T-helper 2 cell treated with Interferon-gamma antibody and Interleukin-4, amounts not matched to agents 5 μg/mL and 100 μg/mL, for 36 hours (primary cell): ENCODE measurements around the gene ZNF841.
A peak's percentile ranks its signal among the peaks of the same experiment; 100 is the strongest.
"Not testable (repeated sequence)": the region's sequence is repeated elsewhere in the genome, so short reads cannot be mapped to it uniquely, and the experiment has no call there.

ENCODE experiments used
- DNase-seq: peaks from one replicate; pipeline ENCODE4 v3.0.0; 2021; ENCODE audit warnings: low spot score
- H3K27ac Mint-ChIP-seq: one replicate; pipeline ENCODE4 v1.8.0; 2021; ENCODE audit warnings: mild to moderate bottlenecking, mixed read lengths
- H3K27me3 Mint-ChIP-seq: one replicate; pipeline ENCODE4 v1.8.0; 2021; ENCODE audit warnings: low read depth, mixed read lengths
- H3K36me3 Mint-ChIP-seq: one replicate; pipeline ENCODE4 v1.8.0; 2021; ENCODE audit warnings: low read depth, mixed read lengths
- H3K4me1 Mint-ChIP-seq: one replicate; pipeline ENCODE4 v1.8.0; 2021; ENCODE audit warnings: low read depth, mixed read lengths
- H3K4me3 Mint-ChIP-seq: one replicate; pipeline ENCODE4 v1.8.0; 2022; ENCODE audit warnings: mild to moderate bottlenecking, moderate library complexity, mixed read lengths
- H3K9me3 Mint-ChIP-seq: one replicate; pipeline ENCODE4 v1.8.0; 2021; ENCODE audit warnings: mixed read lengths

Gene ZNF841

GRCh38 chr19:52101866-52102562 is 6.4 kb upstream of the ZNF841 start:
- H3K27ac Mint-ChIP-seq = no peak overlapping the region
- H3K9me3 Mint-ChIP-seq = peaks cover 44% of the 10 kb centered on the region
- no peaks in the 10 kb centered on the region for H3K4me1 Mint-ChIP-seq
- no peak overlapping the region for H3K4me3 Mint-ChIP-seq
- H3K27me3 Mint-ChIP-seq = no peaks in the 10 kb centered on the region
- H3K36me3 Mint-ChIP-seq = no peaks in the 10 kb centered on the region
- DNase-seq = no peak

GRCh38 chr19:52099497-52100138 is 4.1 kb upstream of the ZNF841 start:
- peaks cover 3% of the 10 kb centered on the region for H3K4me1 Mint-ChIP-seq
- H3K9me3 Mint-ChIP-seq = peaks cover 53% of the 10 kb centered on the region
- H3K36me3 Mint-ChIP-seq = peaks cover 10% of the 10 kb centered on the region
- H3K27me3 Mint-ChIP-seq = no peaks in the 10 kb centered on the region
- no peak overlapping the region for H3K27ac Mint-ChIP-seq
- no peak overlapping the region for H3K4me3 Mint-ChIP-seq
- no peak for DNase-seq

- Mint-ChIP-seq H3K4me3 (peak overlapping the region; percentile 89), H3K9me3 (peaks cover 76% of the 10 kb centered on the region), H3K36me3 (peaks cover 40% of the 10 kb centered on the region), H3K4me1 (peaks cover 15% of the 10 kb centered on the region)
- H3K27me3 Mint-ChIP-seq, DNase-seq, H3K27ac Mint-ChIP-seq: not testable (repeated sequence)
Measured at GRCh38 chr19:52096416-52096815, 851 bp upstream of the ZNF841 start.

- peak overlapping the region; percentile 89 for H3K27ac Mint-ChIP-seq
- no peak for DNase-seq
- no peaks in the 10 kb centered on the region for H3K27me3 Mint-ChIP-seq
- H3K4me1 Mint-ChIP-seq = peaks cover 15% of the 10 kb centered on the region
- H3K4me3 Mint-ChIP-seq = peak overlapping the region; percentile 89
- H3K9me3 Mint-ChIP-seq = peaks cover 84% of the 10 kb centered on the region
- peaks cover 57% of the 10 kb centered on the region for H3K36me3 Mint-ChIP-seq
Measured at GRCh38 chr19:52094526-52095130, 937 bp downstream of the ZNF841 start.

- Mint-ChIP-seq H3K9me3 (peaks cover 84% of the 10 kb centered on the region), H3K27me3 (no peaks in the 10 kb centered on the region), H3K4me3 (no peak overlapping the region), H3K36me3 (peaks cover 94% of the 10 kb centered on the region), H3K27ac (no peak overlapping the region), H3K4me1 (no peaks in the 10 kb centered on the region)
- DNase-seq = no peak
Measured at GRCh38 chr19:52086481-52086880, 9.1 kb downstream of the ZNF841 start.

GRCh38 chr19:52070496-52070895 is 25.1 kb downstream of the ZNF841 start:
- Mint-ChIP-seq H3K9me3 (peaks cover 78% of the 10 kb centered on the region), H3K36me3 (peaks cover 91% of the 10 kb centered on the region), H3K27ac (no peak overlapping the region), H3K4me3 (no peak overlapping the region), H3K4me1 (no peaks in the 10 kb centered on the region), H3K27me3 (no peaks in the 10 kb centered on the region)
- no peak for DNase-seq

GRCh38 chr19:52069653-52070052 is 25.9 kb downstream of the ZNF841 start:
- peaks cover 88% of the 10 kb centered on the region for H3K36me3 Mint-ChIP-seq
- no peak overlapping the region for H3K27ac Mint-ChIP-seq
- peaks cover 77% of the 10 kb centered on the region for H3K9me3 Mint-ChIP-seq
- no peaks in the 10 kb centered on the region for H3K4me1 Mint-ChIP-seq
- H3K4me3 Mint-ChIP-seq = no peak overlapping the region
- DNase-seq = no peak
- H3K27me3 Mint-ChIP-seq = no peaks in the 10 kb centered on the region

- no peak overlapping the region for H3K4me3 Mint-ChIP-seq
- peaks cover 69% of the 10 kb centered on the region for H3K36me3 Mint-ChIP-seq
- no peaks in the 10 kb centered on the region for H3K27me3 Mint-ChIP-seq
- DNase-seq = no peak
- peaks cover 71% of the 10 kb centered on the region for H3K9me3 Mint-ChIP-seq
- no peak overlapping the region for H3K27ac Mint-ChIP-seq
- H3K4me1 Mint-ChIP-seq = no peaks in the 10 kb centered on the region
Measured at GRCh38 chr19:52066258-52066863, 29.2 kb downstream of the ZNF841 start.

- Mint-ChIP-seq H3K27ac (no peak overlapping the region), H3K36me3 (peaks cover 60% of the 10 kb centered on the region), H3K4me1 (no peaks in the 10 kb centered on the region), H3K4me3 (no peak overlapping the region), H3K27me3 (no peaks in the 10 kb centered on the region), H3K9me3 (peaks cover 71% of the 10 kb centered on the region)
- DNase-seq = no peak
Measured at GRCh38 chr19:52065399-52065798, 30.2 kb downstream of the ZNF841 start.

GRCh38 chr19:52056480-52056879 is 39.1 kb downstream of the ZNF841 start:
- peaks cover 39% of the 10 kb centered on the region for H3K36me3 Mint-ChIP-seq
- H3K4me1 Mint-ChIP-seq = not testable (repeated sequence)

GRCh38 chr19:52051736-52052135 is 43.8 kb downstream of the ZNF841 start:
- not testable (repeated sequence) for DNase-seq, H3K4me3 Mint-ChIP-seq, H3K27me3 Mint-ChIP-seq, H3K27ac Mint-ChIP-seq
- H3K36me3 Mint-ChIP-seq = peaks cover 55% of the 10 kb centered on the region
- peaks cover 83% of the 10 kb centered on the region for H3K9me3 Mint-ChIP-seq
- peaks cover 12% of the 10 kb centered on the region for H3K4me1 Mint-ChIP-seq

More at GRCh38 chr19:52056480-52056879, 39.1 kb downstream of the ZNF841 start:
- not testable (repeated sequence) for DNase-seq, H3K4me3 Mint-ChIP-seq, H3K27me3 Mint-ChIP-seq, H3K27ac Mint-ChIP-seq
- H3K9me3 Mint-ChIP-seq = peaks cover 80% of the 10 kb centered on the region

- Mint-ChIP-seq H3K4me3 (peak within 1 kb of the TSS; percentile 96), H3K4me1 (peaks cover 12% of the 10 kb centered on the region), H3K27ac (peak within 1 kb of the TSS; percentile 99), H3K36me3 (peaks cover 63% of the 10 kb centered on the region), H3K27me3 (no peaks in the 10 kb centered on the region), H3K9me3 (peaks cover 78% of the 10 kb centered on the region)
- DNase-seq = peak; percentile 79
Measured at GRCh38 chr19:52048555-52049501, 46.7 kb downstream of the ZNF841 start, which contains the start of gene ZNF432. Gene ZNF432 (minus strand): TSS chr19:52048838. CDS start chr19:52046868, 1,970 bp downstream.

GRCh38 chr19:52039169-52039568 is 56.4 kb downstream of the ZNF841 start:
- H3K4me1 Mint-ChIP-seq = no peaks in the 10 kb centered on the region
- H3K36me3 Mint-ChIP-seq = peaks cover 92% of the 10 kb centered on the region
- H3K4me3 Mint-ChIP-seq = no peak overlapping the region
- H3K9me3 Mint-ChIP-seq = peaks cover 69% of the 10 kb centered on the region
- no peak for DNase-seq
- H3K27ac Mint-ChIP-seq = no peak overlapping the region
- no peaks in the 10 kb centered on the region for H3K27me3 Mint-ChIP-seq
